ENCODE data around the gene ZNF507.

- TF ChIP-seq, protein P1, sequence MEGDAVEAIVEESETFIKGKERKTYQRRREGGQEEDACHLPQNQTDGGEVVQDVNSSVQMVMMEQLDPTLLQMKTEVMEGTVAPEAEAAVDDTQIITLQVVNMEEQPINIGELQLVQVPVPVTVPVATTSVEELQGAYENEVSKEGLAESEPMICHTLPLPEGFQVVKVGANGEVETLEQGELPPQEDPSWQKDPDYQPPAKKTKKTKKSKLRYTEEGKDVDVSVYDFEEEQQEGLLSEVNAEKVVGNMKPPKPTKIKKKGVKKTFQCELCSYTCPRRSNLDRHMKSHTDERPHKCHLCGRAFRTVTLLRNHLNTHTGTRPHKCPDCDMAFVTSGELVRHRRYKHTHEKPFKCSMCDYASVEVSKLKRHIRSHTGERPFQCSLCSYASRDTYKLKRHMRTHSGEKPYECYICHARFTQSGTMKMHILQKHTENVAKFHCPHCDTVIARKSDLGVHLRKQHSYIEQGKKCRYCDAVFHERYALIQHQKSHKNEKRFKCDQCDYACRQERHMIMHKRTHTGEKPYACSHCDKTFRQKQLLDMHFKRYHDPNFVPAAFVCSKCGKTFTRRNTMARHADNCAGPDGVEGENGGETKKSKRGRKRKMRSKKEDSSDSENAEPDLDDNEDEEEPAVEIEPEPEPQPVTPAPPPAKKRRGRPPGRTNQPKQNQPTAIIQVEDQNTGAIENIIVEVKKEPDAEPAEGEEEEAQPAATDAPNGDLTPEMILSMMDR (conservative IDR thresholded peaks at IDR 0.05; ENCODE audit: low read length) = no peak
- TF ChIP-seq EZH2phosphoT487 (IDR thresholded peaks at IDR 0.05; ENCODE audit: borderline replicate concordance, low read depth, low read length) = no peak
These were observed 58.0 kb downstream of the ZNF507 start for GRCh38 chr19:32403291-32403995.

Data from OCI-LY7 (cell line).